ENCODE data around the gene DNAJC22. TPM values are rescaled to one million over a fixed set of nuclear protein-coding genes. Genes with fewer than 3 reads are reported as not detected.

Gene DNAJC22
- total RNA-seq, 1 donor from 2014 or later: 0.35 TPM

DNA sequence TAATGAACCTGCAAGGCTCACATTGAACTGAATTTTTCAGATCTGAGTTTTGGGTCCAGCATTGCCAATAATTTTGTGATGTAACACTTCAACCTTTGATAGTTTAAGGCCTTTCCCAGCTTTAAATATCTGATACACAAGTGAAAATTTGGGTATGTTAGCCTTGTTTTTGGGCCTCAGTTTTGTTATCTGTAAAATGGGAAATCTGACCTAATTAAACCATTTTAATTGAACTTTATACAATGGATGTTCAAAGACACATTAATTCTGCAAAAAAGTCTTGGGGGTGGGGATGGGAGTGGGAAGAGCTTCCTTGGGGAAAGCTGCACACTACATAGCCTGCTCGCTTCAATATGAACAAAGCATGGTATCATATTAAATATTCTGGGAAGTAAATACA is 15.4 kb downstream of the DNAJC22 start:
- H3K9me3 Mint-ChIP-seq: no peaks in the 10 kb centered on the region
- no peak overlapping the region for H3K27ac Mint-ChIP-seq (ENCODE audit: unreplicated experiment)
- no peaks in the 10 kb centered on the region for H3K36me3 Mint-ChIP-seq (ENCODE audit: low read depth)
- no peak overlapping the region for H3K4me3 Mint-ChIP-seq
- H3K27me3 Mint-ChIP-seq (ENCODE audit: low read depth): peaks cover 17% of the 10 kb centered on the region
- DNase-seq (ENCODE audit: low read depth, low spot score): no peak
- H3K4me1 Mint-ChIP-seq: no peaks in the 10 kb centered on the region
- TF ChIP-seq, protein P1, sequence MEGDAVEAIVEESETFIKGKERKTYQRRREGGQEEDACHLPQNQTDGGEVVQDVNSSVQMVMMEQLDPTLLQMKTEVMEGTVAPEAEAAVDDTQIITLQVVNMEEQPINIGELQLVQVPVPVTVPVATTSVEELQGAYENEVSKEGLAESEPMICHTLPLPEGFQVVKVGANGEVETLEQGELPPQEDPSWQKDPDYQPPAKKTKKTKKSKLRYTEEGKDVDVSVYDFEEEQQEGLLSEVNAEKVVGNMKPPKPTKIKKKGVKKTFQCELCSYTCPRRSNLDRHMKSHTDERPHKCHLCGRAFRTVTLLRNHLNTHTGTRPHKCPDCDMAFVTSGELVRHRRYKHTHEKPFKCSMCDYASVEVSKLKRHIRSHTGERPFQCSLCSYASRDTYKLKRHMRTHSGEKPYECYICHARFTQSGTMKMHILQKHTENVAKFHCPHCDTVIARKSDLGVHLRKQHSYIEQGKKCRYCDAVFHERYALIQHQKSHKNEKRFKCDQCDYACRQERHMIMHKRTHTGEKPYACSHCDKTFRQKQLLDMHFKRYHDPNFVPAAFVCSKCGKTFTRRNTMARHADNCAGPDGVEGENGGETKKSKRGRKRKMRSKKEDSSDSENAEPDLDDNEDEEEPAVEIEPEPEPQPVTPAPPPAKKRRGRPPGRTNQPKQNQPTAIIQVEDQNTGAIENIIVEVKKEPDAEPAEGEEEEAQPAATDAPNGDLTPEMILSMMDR (conservative IDR thresholded peaks at IDR 0.05): no peak

DNA sequence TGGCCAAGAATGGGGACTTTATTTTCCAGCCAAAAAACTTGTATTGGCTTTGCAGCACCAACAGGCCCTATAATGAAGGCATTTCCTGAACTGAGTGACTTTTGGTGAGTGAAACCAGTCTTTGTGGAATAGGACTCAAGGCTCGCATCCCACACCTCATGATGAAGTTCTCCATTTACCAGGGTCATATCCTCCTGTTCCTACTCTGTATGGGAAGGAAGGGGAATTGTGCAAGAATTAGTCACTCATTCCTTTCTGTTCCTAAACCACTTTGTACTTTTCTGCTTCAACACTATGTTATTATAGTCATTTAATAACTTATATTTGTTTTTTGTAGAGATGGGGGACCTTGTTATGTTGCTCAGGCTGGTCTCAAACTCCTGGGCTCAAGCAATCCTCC is 18.3 kb downstream of the DNAJC22 start:
- no peak for DNase-seq (ENCODE audit: low read depth, low spot score)
- TF ChIP-seq, protein P1 (conservative IDR thresholded peaks at IDR 0.05): no peak
- H3K36me3 Mint-ChIP-seq (ENCODE audit: low read depth): no peaks in the 10 kb centered on the region
- H3K9me3 Mint-ChIP-seq: no peaks in the 10 kb centered on the region
- peaks cover 20% of the 10 kb centered on the region for H3K4me1 Mint-ChIP-seq
- peaks cover 7% of the 10 kb centered on the region for H3K27me3 Mint-ChIP-seq (ENCODE audit: low read depth)
- H3K4me3 Mint-ChIP-seq: peak overlapping the region; percentile 49
- H3K27ac Mint-ChIP-seq (ENCODE audit: unreplicated experiment): no peak overlapping the region

DNA sequence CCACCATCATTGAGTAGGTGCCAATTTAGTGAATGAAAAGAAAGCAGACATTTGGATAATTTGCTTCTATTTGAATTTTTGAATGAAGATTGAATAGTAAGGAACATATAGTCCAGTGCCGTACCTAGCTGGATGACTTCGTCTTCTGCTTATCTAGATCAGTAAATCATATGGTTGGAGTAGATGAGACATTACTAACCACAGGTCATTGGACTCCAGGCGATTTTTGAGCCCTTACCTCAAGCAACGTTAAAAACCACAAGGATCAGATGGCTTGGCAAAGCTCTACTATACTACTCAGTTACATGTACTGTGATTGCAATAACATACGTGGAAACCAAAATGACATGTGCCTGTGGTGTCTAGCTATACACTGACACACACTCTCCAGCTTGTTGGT is 18.9 kb downstream of the DNAJC22 start:
- Mint-ChIP-seq H3K36me3 (ENCODE audit: low read depth) (no peaks in the 10 kb centered on the region), H3K27ac (ENCODE audit: unreplicated experiment) (no peak overlapping the region), H3K27me3 (ENCODE audit: low read depth) (peaks cover 7% of the 10 kb centered on the region), H3K9me3 (no peaks in the 10 kb centered on the region), H3K4me3 (peak overlapping the region; percentile 5), H3K4me1 (peaks cover 23% of the 10 kb centered on the region)
- DNase-seq (ENCODE audit: low read depth, low spot score): no peak
- TF ChIP-seq, protein P1 (conservative IDR thresholded peaks at IDR 0.05): no peak

DNA sequence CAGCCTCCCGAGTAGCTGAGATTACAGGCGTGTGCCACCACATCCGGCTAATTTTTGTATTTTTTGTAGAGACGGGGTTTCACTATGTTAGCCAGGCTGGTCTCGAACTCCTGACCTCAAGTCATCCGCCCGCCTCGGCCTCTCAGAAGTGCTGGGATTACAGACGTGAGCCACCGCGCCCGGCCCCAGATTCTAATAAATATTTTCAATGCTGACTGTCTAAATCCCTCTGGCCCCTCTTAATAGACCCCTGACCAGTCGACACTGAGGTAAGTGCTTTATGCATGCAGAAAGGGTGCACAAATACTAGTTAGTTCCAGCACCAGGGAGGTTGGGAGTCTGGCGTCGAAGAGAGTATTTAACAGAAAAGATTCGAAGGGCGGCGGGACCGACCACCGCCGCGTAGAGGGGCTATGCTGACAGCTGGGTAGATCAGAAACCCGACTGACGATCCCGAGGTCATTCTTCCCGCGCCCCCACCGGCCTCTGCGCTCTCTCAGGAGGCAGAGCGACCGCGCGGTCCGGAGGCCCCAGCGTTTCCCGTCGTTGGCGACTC is 19.5 kb downstream of the DNAJC22 start:
- Mint-ChIP-seq H3K36me3 (ENCODE audit: low read depth) (no peaks in the 10 kb centered on the region), H3K4me3 (peak overlapping the region; percentile 92)
- no peak for DNase-seq (ENCODE audit: low read depth, low spot score)

DNA sequence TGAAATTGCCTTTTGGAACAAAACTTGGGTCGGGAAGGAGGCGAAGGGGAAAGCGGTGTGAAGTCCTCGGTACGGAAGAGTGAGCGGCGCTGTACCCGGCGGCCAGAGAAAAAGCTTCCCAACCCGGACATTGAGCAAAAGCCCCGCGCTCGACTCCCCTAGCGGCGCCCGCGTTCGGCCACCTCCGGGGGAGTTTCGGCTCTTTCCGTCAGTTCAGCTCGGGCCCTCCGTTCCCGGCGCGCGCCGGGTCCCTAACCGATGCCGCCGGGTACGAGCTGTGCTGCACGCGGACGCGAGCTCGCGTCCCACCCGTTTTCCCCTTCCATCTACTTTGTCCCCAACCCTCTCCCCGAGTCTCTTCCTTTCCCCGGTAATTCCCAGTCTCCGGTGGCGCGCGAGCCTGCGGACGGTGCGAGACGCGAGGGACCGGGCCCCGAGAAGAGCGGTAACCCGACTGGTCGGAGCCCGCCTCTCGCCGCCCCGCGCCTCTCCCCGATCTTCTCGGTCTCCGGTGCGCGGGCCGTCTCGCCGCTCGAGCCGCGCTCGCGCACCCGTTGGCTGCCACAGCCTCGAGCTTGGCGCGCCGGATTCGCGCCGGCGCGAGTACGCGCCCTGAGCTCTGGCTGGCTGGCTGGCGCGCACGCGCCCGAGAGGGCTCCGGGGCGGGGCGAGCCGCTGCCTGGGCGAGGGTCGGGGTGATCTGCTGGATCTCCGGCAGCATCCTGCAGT is 20.1 kb downstream of the DNAJC22 start:
- Mint-ChIP-seq H3K4me1 (peaks cover 30% of the 10 kb centered on the region), H3K9me3 (no peaks in the 10 kb centered on the region), H3K27ac (ENCODE audit: unreplicated experiment) (peak overlapping the region; percentile 99), H3K27me3 (ENCODE audit: low read depth) (no peaks in the 10 kb centered on the region), H3K36me3 (ENCODE audit: low read depth) (no peaks in the 10 kb centered on the region), H3K4me3 (peak overlapping the region; percentile 92)
- peak; percentile 93 for DNase-seq (ENCODE audit: low read depth, low spot score)
- TF ChIP-seq, protein P1 (conservative IDR thresholded peaks at IDR 0.05): peak; percentile 35

More for the DNA sequence above, 19.5 kb downstream of the DNAJC22 start:
- TF ChIP-seq, protein P1 (conservative IDR thresholded peaks at IDR 0.05): no peak
- Mint-ChIP-seq H3K27me3 (ENCODE audit: low read depth) (peaks cover 4% of the 10 kb centered on the region), H3K4me1 (peaks cover 26% of the 10 kb centered on the region), H3K27ac (ENCODE audit: unreplicated experiment) (peak overlapping the region; percentile 99), H3K9me3 (no peaks in the 10 kb centered on the region)
